Lung (tissue), 12 donors: ENCODE results near the gene HMCN2. TPM values are rescaled to one million over a fixed set of nuclear protein-coding genes. Genes with fewer than 3 reads are reported as not detected.

Experiments
- ATAC-seq: fragments of 200-7000 bp; cut with Tn5 transposase; one replicate; pipeline ENCODE4 v1.9.1; 2020; ENCODE audit warnings: moderate number of reproducible peaks; ENCODE audit not compliant: insufficient read depth, low FRiP score
- DNase-seq, 3 donors: peaks; one replicate each; pipeline ENCODE4 v3.0.0-alpha.2; 2013 to 2017
- H3K27ac ChIP-seq, 2 donors: one replicate each; pipeline ENCODE4 v1.5.1; 2013; ENCODE audit warnings: mild to moderate bottlenecking in 2 of 2, moderate library complexity in 2 of 2, control low read depth in 1 of 2, inconsistent platforms in 1 of 2, low read depth in 1 of 2, low read length in 1 of 2
- H3K27me3 ChIP-seq, 3 donors: one replicate each; pipeline ENCODE4 v1.5.1; 2013; ENCODE audit warnings: low read length in 2 of 3; ENCODE audit not compliant: control insufficient read depth in 3 of 3, insufficient read depth in 3 of 3
- H3K36me3 ChIP-seq, 4 donors: one replicate each; pipeline ENCODE4 v1.5.1; 2013; ENCODE audit warnings: low read length in 4 of 4, mild to moderate bottlenecking in 1 of 4, moderate library complexity in 1 of 4; ENCODE audit not compliant: control insufficient read depth in 4 of 4, insufficient read depth in 4 of 4
- H3K4me1 ChIP-seq, 5 donors: one replicate each; pipeline ENCODE4 v1.5.1; 2013; ENCODE audit warnings: low read length in 5 of 5, mild to moderate bottlenecking in 2 of 5, moderate library complexity in 1 of 5; ENCODE audit not compliant: control insufficient read depth in 5 of 5, insufficient read depth in 5 of 5
- H3K4me3 ChIP-seq: one replicate; pipeline ENCODE4 v1.5.1; 2013; ENCODE audit warnings: mild to moderate bottlenecking, control low read depth, moderate library complexity
- H3K9ac ChIP-seq, 2 donors: one replicate each; pipeline ENCODE4 v1.5.1; 2013; ENCODE audit warnings: low read length in 2 of 2, control low read depth in 1 of 2; ENCODE audit not compliant: insufficient read depth in 1 of 2
- H3K9me3 ChIP-seq, 4 donors: one replicate each; pipeline ENCODE4 v1.5.1; 2013; ENCODE audit warnings: low read length in 3 of 4, mild to moderate bottlenecking in 1 of 4, moderate library complexity in 1 of 4; ENCODE audit not compliant: control insufficient read depth in 4 of 4, insufficient read depth in 3 of 4
- CTCF ChIP-seq: IDR thresholded peaks from 2 replicates; pipeline ENCODE4 v1.5.1; 2012; ENCODE audit warnings: mild to moderate bottlenecking; ENCODE audit errors: control extremely low read depth, extremely low read depth
- WGBS, 2 donors: extraction: QIAGEN DNeasy Blood & Tissue Kit; methylation state at CpG; one replicate each; pipeline ENCODE4 v1.1.7; 2013; 5-methylcytosine and 5-hydroxymethylcytosine counted together
- polyA plus RNA-seq, 2 donors: library from polyadenylated mRNA; stranded (reverse); fragments of 200-250 nt; gene quantifications; one replicate each; pipeline ENCODE4 v1.2.1, GENCODE V29; 2013
- total RNA-seq, 2 donors: library from RNA; depleted of rRNA in 1 of 2; stranded (reverse); fragments of >200 nt in 1 of 2; gene quantifications; one replicate each; pipeline ENCODE4 v1.2.1, GENCODE V29; 2014 to 2021
- donor health status: control.
- donor health status: control.
- donor health status: Bipolar disorder and iron deficiency.
- donor health status: healthy.
- donor health status: DM: yes; HTN: yes; CAD: no.

Gene HMCN2
- total and polyA plus RNA-seq, 4 donors, result 2.1 to 5.2 (median 3.7) TPM

- no peaks in the 10 kb centered on the region for H3K36me3 ChIP-seq
- H3K27me3 ChIP-seq, result no peaks in the 10 kb centered on the region
- ATAC-seq, result no peak
- TF ChIP-seq CTCF, result no peak
- DNase-seq, result no peak
- WGBS, 2 donors, result 87 to 90% methylated on average over 8 of the region's 8 CpGs
- H3K9ac ChIP-seq, result no peak overlapping the region
- peaks cover 0 to 23% (median 0%) of the 10 kb centered on the region in 5 donors for H3K4me1 ChIP-seq
- H3K27ac ChIP-seq, result no peak overlapping the region
- H3K4me3 ChIP-seq, result no peak overlapping the region
- H3K9me3 ChIP-seq, result no peaks in the 10 kb centered on the region
Observed at GRCh38 chr9:130419521-130420035, 154.0 kb downstream of the HMCN2 start.

- no peaks in the 10 kb centered on the region for H3K27me3 ChIP-seq
- no peak for ATAC-seq
- H3K4me3 ChIP-seq, result no peak overlapping the region
- peaks cover 0 to 23% (median 1%) of the 10 kb centered on the region in 5 donors for H3K4me1 ChIP-seq
- no peak for DNase-seq
- H3K9ac ChIP-seq, result no peak overlapping the region
- no peaks in the 10 kb centered on the region for H3K36me3 ChIP-seq
- no peak overlapping the region for H3K27ac ChIP-seq
- TF ChIP-seq CTCF, result no peak
- no peaks in the 10 kb centered on the region for H3K9me3 ChIP-seq
- WGBS, 2 donors, result 70 to 81% methylated on average over 17 of the region's 17 CpGs
Observed at GRCh38 chr9:130421154-130421801, 155.7 kb downstream of the HMCN2 start.

GRCh38 chr9:130421802-130422276, 156.3 kb downstream of the HMCN2 start:
- Histone ChIP-seq H3K9ac (no peak overlapping the region), H3K27me3 (no peaks in the 10 kb centered on the region), H3K4me3 (no peak overlapping the region), H3K9me3 (no peaks in the 10 kb centered on the region), H3K27ac (no peak overlapping the region), H3K36me3 (no peaks in the 10 kb centered on the region), H3K4me1 (peaks cover 0 to 23% (median 3%) of the 10 kb centered on the region in 5 donors)
- DNase-seq (peak; percentile 39 to 48 (median 42)), ATAC-seq (no peak)
- WGBS, 2 donors, result 68 to 74% methylated on average over 13 of the region's 13 CpGs
- no peak for TF ChIP-seq CTCF
